Measurements from ENCODE around the gene TMEM126A. TPM values are rescaled to one million over a fixed set of nuclear protein-coding genes. Genes with fewer than 3 reads are reported as not detected.
A peak's percentile ranks its signal among the peaks of the same experiment; 100 is the strongest.

TMEM126A gene
- polyA plus RNA-seq, 3 donors = 29.1 to 34.2 (median 31.3) TPM

- DNase-seq = peak; percentile 78
These were observed 37.5 kb downstream of the TMEM126A start for GRCh38 chr11:85685125-85685819.

- DNase-seq = peak; percentile 93
These were observed 38.2 kb downstream of the TMEM126A start, which contains the start of gene CCDC89 for GRCh38 chr11:85685820-85686459. TSS of gene CCDC89 (minus strand) at chr11:85686195. CDS start at chr11:85686130, 65 bp downstream.

GRCh38 chr11:85694385-85694980 is 46.7 kb downstream of the TMEM126A start:
- DNase-seq = peak; percentile 41

- DNase-seq = no peak
These were observed 47.8 kb downstream of the TMEM126A start for GRCh38 chr11:85695546-85695945.

GRCh38 chr11:85697747-85698146 is 50.0 kb downstream of the TMEM126A start:
- no peak for DNase-seq

GRCh38 chr11:85698195-85698594 is 50.4 kb downstream of the TMEM126A start:
- DNase-seq = no peak

- no peak for DNase-seq
These were observed 52.4 kb downstream of the TMEM126A start for GRCh38 chr11:85699957-85700741.

- DNase-seq = no peak
These were observed 57.2 kb downstream of the TMEM126A start for GRCh38 chr11:85704967-85705366.

- no peak for DNase-seq
These were observed 58.0 kb downstream of the TMEM126A start for GRCh38 chr11:85705800-85706199.

Other genes with a start within 250 kb of the TMEM126A start
- 10 to 100 TPM; 10.1 to 16.6 (median 13.0) TPM for gene DLG2, start 20.6 kb upstream of the TMEM126A start, polyA plus RNA-seq (ENCODE audit: insufficient read length in 3 of 3)
- 10 to 100 TPM; 54.3 to 61.5 (median 57.3) TPM for gene TMEM126B, start 19.4 kb upstream of the TMEM126A start, polyA plus RNA-seq (ENCODE audit: insufficient read length in 3 of 3)
- 100 to 1,000 TPM in 2 of 3 donors, 10 to 100 TPM in 1; 94.8 to 123 (median 107) TPM for gene CREBZF, start 17.2 kb downstream of the TMEM126A start, polyA plus RNA-seq (ENCODE audit: insufficient read length in 3 of 3)
- gene CCDC89, start 38.2 kb downstream of the TMEM126A start, polyA plus RNA-seq (ENCODE audit: insufficient read length in 3 of 3) = 1 to 10 TPM; 2.9 to 3.1 (median 3.0) TPM
- 100 to 1,000 TPM in 1 of 3 donors, 10 to 100 TPM in 2; 68.5 to 104 (median 95.8) TPM for gene SYTL2, start 163.2 kb downstream of the TMEM126A start, polyA plus RNA-seq (ENCODE audit: insufficient read length in 3 of 3)
- gene CCDC83, start 207.4 kb downstream of the TMEM126A start, polyA plus RNA-seq (ENCODE audit: insufficient read length in 3 of 3) = under 1 TPM in 1 of 3 donors, not detected in 2; 0.28 TPM

Data from renal pelvis (tissue), 4 donors.